HG03064 (cell line): ENCODE results near the gene TMEM115.
"Not testable (repeated sequence)": the region's sequence is repeated elsewhere in the genome, so short reads cannot be mapped to it uniquely, and the experiment has no call there.

ENCODE experiments used
- ATAC-seq: cut with Tn5 transposase; IDR thresholded peaks from one replicate; pipeline ENCODE4 v1.9.1; 2021; ENCODE audit warnings: low read depth; ENCODE audit not compliant: unreplicated experiment

TMEM115 gene

DNA sequence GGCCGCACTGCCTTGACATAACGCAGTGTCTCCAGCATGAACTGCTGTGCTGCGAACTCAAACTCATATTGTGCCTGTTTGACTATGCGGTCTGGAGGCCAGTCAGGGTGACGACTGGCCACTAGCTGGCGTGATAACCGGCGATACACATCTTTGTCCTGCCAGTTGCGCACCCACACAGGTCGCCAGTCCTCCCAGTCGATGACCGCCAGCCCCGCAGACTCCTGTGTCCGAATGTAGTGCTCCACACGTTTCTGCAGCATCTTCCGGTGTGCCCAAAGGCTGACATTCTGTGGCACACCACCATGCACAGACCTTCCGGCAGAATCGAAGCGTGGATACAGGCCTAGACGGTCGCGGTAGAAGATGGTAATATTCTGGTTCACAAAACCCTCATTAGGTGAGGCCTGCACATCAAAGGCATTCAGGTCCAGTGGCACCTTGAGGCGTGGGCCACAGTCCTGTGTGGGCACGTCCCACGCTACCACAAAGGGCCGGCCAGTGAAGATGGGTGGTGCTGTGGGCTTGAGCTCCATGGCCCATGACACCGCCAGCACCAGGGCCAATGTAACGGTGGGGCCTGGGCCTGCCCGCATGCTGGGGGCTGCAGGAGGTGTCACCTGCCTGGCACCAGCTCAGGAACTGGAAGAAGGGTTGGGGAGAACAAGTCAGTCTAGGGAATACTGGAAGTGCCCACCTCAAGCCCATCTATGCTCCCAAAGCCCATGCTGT, 39.3 kb downstream of the TMEM115 start:
- ATAC-seq: no peak

DNA sequence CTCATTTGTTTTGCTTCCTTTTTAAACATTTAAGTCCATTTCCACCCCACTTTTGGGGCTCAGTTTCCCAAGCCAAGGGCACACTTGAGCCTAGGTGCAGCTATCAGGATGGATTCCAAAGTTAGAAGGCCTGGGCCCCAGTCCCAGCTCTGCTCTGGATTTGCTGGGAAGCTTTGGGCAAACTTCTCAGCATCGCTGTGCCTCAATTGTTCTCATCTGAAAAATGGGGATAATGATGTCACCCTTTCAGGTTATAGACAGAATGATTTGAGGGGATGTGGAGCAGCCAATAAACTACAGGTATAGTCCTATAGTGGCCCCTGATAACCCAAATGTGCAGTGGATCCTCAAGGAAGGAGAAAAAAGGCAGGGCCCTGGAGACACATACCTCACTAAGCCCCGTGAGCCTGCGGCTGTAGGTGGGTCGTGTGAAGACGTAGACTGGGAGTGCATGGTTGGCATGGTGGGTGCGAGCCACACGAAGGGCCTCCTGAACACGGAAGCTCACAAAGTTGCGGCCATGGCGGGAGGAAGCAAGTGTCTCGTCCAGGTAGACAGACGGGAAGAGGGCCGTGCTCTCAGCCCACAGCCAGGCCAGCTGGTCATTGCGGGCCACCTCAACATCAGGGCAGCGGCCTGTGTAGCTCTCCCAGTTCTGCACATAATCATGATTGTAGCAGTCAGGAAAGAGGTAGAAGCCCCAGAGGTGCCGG, 40.0 kb downstream of the TMEM115 start:
- ATAC-seq: no peak

DNA sequence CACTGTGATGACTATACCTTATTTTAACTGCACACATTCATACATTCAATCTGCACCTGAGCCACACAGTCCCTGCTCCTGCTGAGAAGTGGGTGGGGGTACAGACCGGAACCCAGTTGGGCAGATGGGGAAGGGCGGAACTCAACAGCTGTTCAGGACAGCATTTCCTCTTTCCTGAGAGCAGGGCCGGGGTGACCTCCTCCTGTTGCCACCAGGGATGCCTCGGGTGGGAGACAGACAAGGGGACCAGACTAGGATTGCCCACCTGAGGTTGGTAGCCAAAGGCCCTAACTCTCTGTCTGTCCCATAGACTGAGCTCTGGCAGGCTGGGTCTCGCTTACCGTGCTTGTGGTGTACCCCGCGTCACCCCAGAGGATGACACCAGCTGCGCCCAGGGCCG, 40.7 kb downstream of the TMEM115 start:
- no peak for ATAC-seq

DNA sequence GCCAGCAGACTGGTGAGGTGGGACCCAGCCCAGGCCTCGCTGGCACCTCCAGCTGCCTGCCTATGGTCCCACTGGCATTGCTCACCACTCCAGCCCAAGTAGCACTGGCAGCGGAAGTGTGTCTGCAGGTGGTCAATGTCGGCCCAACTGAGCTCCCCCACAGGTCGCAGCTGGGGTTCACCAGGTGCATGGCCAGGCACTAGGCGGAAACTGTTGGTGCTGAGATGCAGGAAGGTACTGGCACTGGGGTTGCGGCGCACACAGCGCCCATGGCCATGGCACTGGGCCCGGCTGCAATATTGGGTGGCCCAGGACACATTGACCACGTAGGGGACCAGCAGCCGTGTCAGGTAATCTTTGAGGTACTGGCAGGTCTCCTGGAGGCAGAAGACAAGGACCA, 41.2 kb downstream of the TMEM115 start:
- no peak for ATAC-seq

DNA sequence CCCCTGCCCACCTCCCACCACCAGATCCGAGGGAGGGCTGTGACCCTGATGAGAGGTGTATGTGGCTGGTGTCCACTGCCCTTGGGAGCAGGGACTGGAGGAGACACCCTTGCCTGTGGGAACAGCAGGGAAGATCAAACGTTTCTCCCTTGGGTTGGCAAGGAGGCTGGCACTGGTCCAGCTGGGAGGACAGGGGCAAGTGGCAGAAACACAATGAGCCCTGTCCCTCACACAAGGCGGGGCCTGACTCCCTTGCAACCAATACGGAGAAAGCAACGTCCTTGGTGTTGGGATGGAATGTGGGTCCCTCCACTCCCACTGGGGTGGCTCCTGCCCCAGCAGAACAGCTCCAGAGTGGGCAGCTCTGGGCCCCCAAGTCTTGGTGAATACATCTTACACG, 42.0 kb downstream of the TMEM115 start:
- no peak for ATAC-seq

DNA sequence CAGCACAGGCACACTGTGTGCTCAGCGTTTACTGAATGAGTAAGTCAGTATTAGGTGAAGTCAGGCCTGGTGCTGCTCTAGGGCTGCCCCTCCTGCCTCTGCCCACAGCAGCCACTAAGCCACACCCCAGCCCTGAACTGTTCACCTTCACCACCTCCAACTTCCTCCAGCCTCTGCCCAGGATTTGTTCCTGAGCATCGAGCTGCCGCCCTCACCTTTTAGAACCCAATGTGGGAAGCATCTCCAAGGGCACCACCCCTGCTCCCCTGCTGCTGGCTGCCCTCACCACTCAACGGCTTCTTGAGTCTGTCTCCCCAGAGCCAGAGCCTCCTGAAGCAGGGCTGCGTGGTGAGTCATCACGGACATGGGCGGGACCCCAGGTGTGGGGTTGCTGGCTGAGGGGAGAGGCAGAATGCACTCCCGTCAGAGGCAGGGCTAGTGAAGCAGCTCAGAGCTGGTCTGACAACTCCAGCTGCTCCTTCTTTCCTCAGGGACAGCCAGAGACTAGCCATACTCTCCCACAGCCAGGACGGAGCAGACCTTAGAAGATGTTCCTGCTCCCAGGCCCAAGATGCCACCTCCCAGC, 42.6 kb downstream of the TMEM115 start:
- no peak for ATAC-seq

DNA sequence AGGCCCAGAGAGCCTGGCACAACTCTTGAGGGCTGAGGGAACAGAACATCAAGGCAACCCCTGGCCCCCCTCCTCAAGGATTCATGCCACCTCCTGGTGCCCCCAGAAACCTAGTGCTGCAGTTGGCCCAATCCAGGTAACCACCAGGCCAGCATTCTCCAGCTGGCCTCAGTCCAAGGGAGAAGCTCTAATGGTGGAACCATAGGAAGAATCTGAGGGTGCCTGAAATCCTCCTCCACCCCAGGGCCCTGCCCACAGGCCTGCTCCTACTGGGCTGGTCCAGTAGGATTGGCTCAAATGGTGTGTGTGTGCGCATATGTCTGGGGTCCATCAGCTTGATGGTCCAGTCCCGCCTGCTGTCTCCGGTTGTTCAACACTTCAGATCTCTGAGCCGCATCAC, 44.5 kb downstream of the TMEM115 start:
- ATAC-seq: no peak

DNA sequence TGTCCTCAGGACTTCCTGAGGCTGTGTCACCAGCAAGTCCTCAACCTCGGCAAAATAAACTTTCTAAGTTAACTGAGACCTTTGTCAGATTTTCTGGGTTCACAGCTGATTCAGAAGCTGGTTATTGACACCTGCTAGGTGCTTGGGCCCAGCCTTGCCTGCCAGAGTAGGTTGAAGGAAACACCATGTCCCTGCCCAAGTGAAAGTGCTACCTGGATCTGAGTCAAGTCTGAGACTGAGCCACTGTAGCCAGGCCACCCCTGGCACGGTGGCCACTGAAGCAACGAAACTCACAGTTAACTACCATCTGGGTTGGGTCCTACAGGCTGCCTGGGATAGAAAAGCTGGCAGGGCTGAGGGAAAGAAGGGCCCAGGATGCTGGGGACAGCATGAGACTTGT, 45.0 kb downstream of the TMEM115 start:
- no peak for ATAC-seq

DNA sequence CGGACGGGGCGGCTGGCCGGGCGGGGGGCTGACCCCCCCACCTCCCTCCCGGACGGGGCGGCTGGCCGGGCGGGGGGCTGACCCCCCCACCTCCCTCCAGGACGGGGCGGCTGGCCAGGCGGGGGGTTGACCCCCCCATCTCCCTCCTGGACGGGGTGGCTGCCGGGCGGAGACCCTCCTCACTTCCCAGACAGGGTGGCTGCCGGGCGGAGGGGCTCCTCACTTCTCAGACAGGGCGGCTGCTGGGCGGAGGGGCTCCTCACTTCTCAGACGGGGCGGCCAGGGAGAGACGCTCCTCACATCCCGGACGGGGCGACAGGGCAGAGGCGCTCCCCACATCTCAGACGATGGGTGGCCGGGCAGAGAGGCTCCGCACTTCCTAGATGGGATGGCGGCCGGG, 47.3 kb downstream of the TMEM115 start:
- not testable (repeated sequence) for ATAC-seq
